HG03159 (cell line): ENCODE results near the gene FAM124B.
"Not testable (repeated sequence)": the region's sequence is repeated elsewhere in the genome, so short reads cannot be mapped to it uniquely, and the experiment has no call there.

Source experiments
- ATAC-seq: cut with Tn5 transposase; IDR thresholded peaks from one replicate; pipeline ENCODE4 v1.9.1; 2021; ENCODE audit warnings: mild to moderate bottlenecking, moderate library complexity; ENCODE audit not compliant: unreplicated experiment

The FAM124B gene

GRCh38 chr2:224382973-224383555, 18.8 kb downstream of the FAM124B start:
- no peak for ATAC-seq

- ATAC-seq = not testable (repeated sequence)
These were observed 19.6 kb downstream of the FAM124B start for GRCh38 chr2:224382280-224382647.

GRCh38 chr2:224381521-224382279, 20.2 kb downstream of the FAM124B start:
- no peak for ATAC-seq

GRCh38 chr2:224379986-224380385, 21.9 kb downstream of the FAM124B start:
- ATAC-seq = no peak

GRCh38 chr2:224379172-224379571, 22.7 kb downstream of the FAM124B start:
- no peak for ATAC-seq

GRCh38 chr2:224378701-224379097, 23.2 kb downstream of the FAM124B start:
- ATAC-seq = no peak

- ATAC-seq = no peak
These were observed 23.9 kb downstream of the FAM124B start for GRCh38 chr2:224377751-224378700.

GRCh38 chr2:224372641-224373040, 29.3 kb downstream of the FAM124B start:
- ATAC-seq = no peak

- no peak for ATAC-seq
These were observed 32.8 kb downstream of the FAM124B start for GRCh38 chr2:224369028-224369632.

- no peak for ATAC-seq
These were observed 35.6 kb downstream of the FAM124B start for GRCh38 chr2:224366267-224366844.

GRCh38 chr2:224365331-224365730, 36.6 kb downstream of the FAM124B start:
- no peak for ATAC-seq

GRCh38 chr2:224363281-224363680, 38.6 kb downstream of the FAM124B start:
- ATAC-seq = no peak

GRCh38 chr2:224362094-224362493, 39.8 kb downstream of the FAM124B start:
- ATAC-seq = no peak

- no peak for ATAC-seq
These were observed 41.1 kb downstream of the FAM124B start for GRCh38 chr2:224360801-224361251.

GRCh38 chr2:224359569-224359968, 42.3 kb downstream of the FAM124B start:
- peak; percentile 45 for ATAC-seq

- peak; percentile 86 for ATAC-seq
These were observed 44.6 kb downstream of the FAM124B start for GRCh38 chr2:224357098-224357901.

GRCh38 chr2:224354632-224355211, 47.2 kb downstream of the FAM124B start:
- ATAC-seq = no peak

- no peak for ATAC-seq
These were observed 51.2 kb downstream of the FAM124B start for GRCh38 chr2:224350703-224351102.

- ATAC-seq = no peak
These were observed 52.5 kb downstream of the FAM124B start for GRCh38 chr2:224349396-224349795.
